Measurements from ENCODE around the gene POGK.

The POGK gene

GRCh38 chr1:166857995-166858394, 18.7 kb downstream of the POGK start:
- no peak for DNase-seq (ENCODE audit: insufficient read length, low spot score)
- no peak for FAIRE-seq
- no peak for TF ChIP-seq CTCF (IDR thresholded peaks at IDR 0.05; ENCODE audit: insufficient read depth, missing control alignments)

- DNase-seq (ENCODE audit: insufficient read length, low spot score) (no peak), FAIRE-seq (no peak)
- TF ChIP-seq CTCF (IDR thresholded peaks at IDR 0.05; ENCODE audit: insufficient read depth, missing control alignments): no peak
These were observed 19.6 kb downstream of the POGK start for GRCh38 chr1:166858726-166859419.

DNA sequence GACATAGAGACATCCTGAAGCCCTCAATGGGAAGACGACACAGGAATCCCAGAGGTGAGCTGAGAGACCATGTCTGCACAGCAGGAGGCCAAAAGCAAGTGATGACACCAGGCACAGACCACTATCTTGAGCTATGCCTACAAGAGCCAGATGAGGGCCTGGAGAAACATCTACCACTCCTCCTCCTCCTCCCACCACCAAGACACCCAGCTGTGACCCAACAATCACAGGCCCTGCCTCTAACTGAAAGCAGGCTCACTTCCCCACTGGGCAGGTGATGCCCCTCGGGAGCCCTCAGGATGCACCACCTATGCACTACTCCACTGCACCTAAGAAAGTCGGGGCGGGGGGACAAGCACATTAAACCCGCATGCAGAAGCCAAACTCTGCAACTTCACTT, 20.3 kb downstream of the POGK start:
- no peak for FAIRE-seq
- no peak for DNase-seq (ENCODE audit: insufficient read length, low spot score)

DNA sequence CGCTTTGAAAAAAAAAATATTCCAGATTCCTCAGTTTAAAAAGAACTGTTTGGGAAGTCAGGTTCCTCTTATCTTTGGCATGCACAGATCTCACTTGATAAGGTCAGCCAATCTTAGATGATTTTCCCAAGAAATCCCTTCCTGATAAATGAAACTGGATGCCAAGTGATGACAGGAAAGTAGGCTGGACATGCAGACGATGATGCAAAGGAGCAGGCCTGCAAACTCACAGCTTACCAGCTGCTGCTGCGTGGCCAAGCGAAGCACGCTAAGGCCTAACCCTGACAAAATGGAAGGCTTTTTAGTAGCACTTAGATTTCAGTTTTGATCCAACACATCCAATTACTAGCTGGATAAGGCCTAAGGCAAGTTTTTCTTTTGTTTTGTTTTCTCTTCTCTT, 26.7 kb downstream of the POGK start:
- TF ChIP-seq CTCF (IDR thresholded peaks at IDR 0.05; ENCODE audit: insufficient read depth, missing control alignments): no peak
- DNase-seq (ENCODE audit: insufficient read length, low spot score) (no peak), FAIRE-seq (peak; percentile 61)

More for the DNA sequence above, 20.3 kb downstream of the POGK start:
- TF ChIP-seq CTCF (IDR thresholded peaks at IDR 0.05; ENCODE audit: insufficient read depth, missing control alignments): no peak

DNA sequence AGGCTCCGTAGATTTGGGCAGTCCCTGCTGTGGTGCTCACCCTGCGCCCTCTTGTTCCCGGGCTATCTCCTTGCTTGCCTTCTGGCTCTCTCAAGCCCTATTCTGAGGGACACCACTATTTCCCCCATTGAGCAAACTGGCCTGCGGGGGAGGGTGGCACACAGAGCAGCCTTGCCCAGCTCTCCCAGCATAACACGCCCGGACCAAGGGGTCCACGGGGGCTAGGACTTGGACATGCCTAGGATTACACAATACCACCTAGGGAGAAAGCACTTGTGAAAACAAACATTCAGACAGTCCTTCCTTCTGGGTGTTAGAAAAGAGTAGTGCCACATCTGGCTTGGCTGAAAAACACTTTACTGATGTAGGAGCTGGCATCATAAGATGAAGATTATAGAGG, 29.4 kb downstream of the POGK start:
- no peak for FAIRE-seq
- DNase-seq (ENCODE audit: insufficient read length, low spot score): no peak
- TF ChIP-seq CTCF (IDR thresholded peaks at IDR 0.05; ENCODE audit: insufficient read depth, missing control alignments): no peak

- FAIRE-seq (no peak), DNase-seq (ENCODE audit: insufficient read length, low spot score) (no peak)
These were observed 30.2 kb downstream of the POGK start for GRCh38 chr1:166869318-166870099.

More at GRCh38 chr1:166869318-166870099, 30.2 kb downstream of the POGK start:
- no peak for TF ChIP-seq CTCF (IDR thresholded peaks at IDR 0.05; ENCODE audit: insufficient read depth, missing control alignments)

Data from D721Med (cell line).